HepG2 (cell line): ENCODE results near the gene PPM1G. TPM values are rescaled to one million over a fixed set of nuclear protein-coding genes. Genes with fewer than 3 reads are reported as not detected.

ENCODE experiments used
- AHR ChIP-seq: IDR thresholded peaks from 2 replicates; pipeline ENCODE4 v1.6.1; 2018; ENCODE audit warnings: missing genetic modification reagents, missing compliant biosample characterization
- ATF6 ChIP-seq: sonication (generic); formaldehyde crosslinking; conservative IDR thresholded peaks from 2 replicates; pipeline ENCODE4 v1.4.0; 2020; ENCODE audit warnings: missing genetic modification reagents
- DDIT3 ChIP-seq: sonication (generic); formaldehyde crosslinking; IDR thresholded peaks from 2 replicates; pipeline ENCODE4 v1.4.0; 2020; ENCODE audit warnings: mild to moderate bottlenecking, missing genetic modification reagents
- ELF4 ChIP-seq: sonication (generic); formaldehyde crosslinking; IDR thresholded peaks from 2 replicates; pipeline ENCODE4 v1.5.0; 2020; ENCODE audit warnings: missing genetic modification reagents, mild to moderate bottlenecking, moderate library complexity, borderline replicate concordance
- HDAC2 ChIP-seq: sonication (generic); formaldehyde crosslinking; IDR thresholded peaks from 2 replicates; pipeline ENCODE4 v1.4.0; 2020; ENCODE audit warnings: missing genetic modification reagents
- MAFF ChIP-seq: IDR thresholded peaks from 2 replicates; pipeline ENCODE4 v1.6.1; 2011; ENCODE audit warnings: low read depth, low read length, improper control_type of control experiment
- RCOR2 ChIP-seq: IDR thresholded peaks from 2 replicates; pipeline ENCODE4 v1.6.1; 2016; ENCODE audit warnings: missing biosample characterization, missing genetic modification reagents
- SMC3 ChIP-seq: IDR thresholded peaks from 2 replicates; pipeline ENCODE4 v1.6.1; 2011; ENCODE audit warnings: low read length, improper control_type of control experiment
- TCF12 ChIP-seq, 2 experiments: fragments of 450-650 bp in 1 of 2; sonication (generic) in 1 of 2; formaldehyde crosslinking in 1 of 2; IDR thresholded peaks; 2 replicates each; pipeline versions ENCODE4 v1.6.1 to v1.8.0; 2017 to 2022; ENCODE audit warnings: antibody characterized with exemption in 1 of 2, mild to moderate bottlenecking in 1 of 2, missing genetic modification reagents in 1 of 2, moderate library complexity in 1 of 2
- ZBTB43 ChIP-seq: sonication (generic); formaldehyde crosslinking; conservative IDR thresholded peaks from 2 replicates; pipeline ENCODE4 v1.4.0; 2020; ENCODE audit warnings: missing genetic modification reagents
- ZC3H4 ChIP-seq: sonication (generic); formaldehyde crosslinking; IDR thresholded peaks from 2 replicates; pipeline ENCODE4 v1.4.0; 2020; ENCODE audit warnings: missing genetic modification reagents, borderline replicate concordance
- ZFP62 ChIP-seq: sonication (generic); formaldehyde crosslinking; IDR thresholded peaks from 2 replicates; pipeline ENCODE4 v1.4.0; 2020; ENCODE audit warnings: missing genetic modification reagents
- ZFY ChIP-seq: sonication (generic); formaldehyde crosslinking; IDR thresholded peaks from 2 replicates; pipeline ENCODE4 v1.4.0; 2020; ENCODE audit warnings: missing genetic modification reagents
- ZNF12 ChIP-seq: sonication (generic); formaldehyde crosslinking; IDR thresholded peaks from 2 replicates; pipeline ENCODE4 v1.5.0; 2020; ENCODE audit warnings: missing genetic modification reagents
- ZNF501 ChIP-seq: sonication (generic); formaldehyde crosslinking; IDR thresholded peaks from 2 replicates; pipeline ENCODE4 v1.5.1; 2020; ENCODE audit warnings: mild to moderate bottlenecking, moderate library complexity, missing genetic modification reagents
- ZNF577 ChIP-seq: sonication (generic); formaldehyde crosslinking; IDR thresholded peaks from 2 replicates; pipeline ENCODE4 v1.4.0; 2020; ENCODE audit warnings: mild to moderate bottlenecking, low read depth, missing genetic modification reagents, borderline replicate concordance
- polyA plus RNA-seq, 8 experiments: library from polyadenylated mRNA; depleted of rRNA in 3 of 8; stranded (reverse) in 7 of 8; unstranded in 1 of 8; fragments of >200 nt; fragmentation: Illumina TruSeq in 4 of 8; extraction: Trizol in 4 of 8; gene quantifications; 2 replicates each; pipeline versions ENCODE4 v1.2.1 to v1.2.3, GENCODE V29; 2011 to 2016; ENCODE audit warnings: low read depth in 4 of 8, missing spikeins in 1 of 8, mixed read lengths in 1 of 8; ENCODE audit not compliant: insufficient read depth in 1 of 8
- total RNA-seq, 5 experiments: library from RNA; depleted of rRNA; stranded (reverse); fragments of >200 nt; fragmentation: Illumina TruSeq; extraction: Trizol; gene quantifications; 2 replicates each; pipeline ENCODE4 v1.2.3, GENCODE V29; 2016; ENCODE audit warnings: low read depth in 1 of 5
- TF ChIP-seq, protein P1 (sequence below): sonication (generic); formaldehyde crosslinking; conservative IDR thresholded peaks from 2 replicates; pipeline ENCODE4 v1.4.0; 2020; ENCODE audit warnings: mild to moderate bottlenecking, missing genetic modification reagents, moderate library complexity
- TF ChIP-seq, protein P2 (sequence below): sonication (generic); formaldehyde crosslinking; IDR thresholded peaks from 2 replicates; pipeline ENCODE4 v1.4.0; 2020; ENCODE audit warnings: missing genetic modification reagents, borderline replicate concordance

The PPM1G gene
- total and polyA plus RNA-seq, 2 of the 13 experiments (the other 11 are each of a cell fraction or from before 2014, with no cell fraction given), result 58.2 to 213 TPM

GRCh38 chr2:27407798-27408491 is 1.4 kb downstream of the PPM1G start (continued):
- TF ChIP-seq ATF6 (0 out of 2 replicates have a peak, but pooled peaks have one; percentile 21), ZNF501 (0 out of 2 replicates have a peak, but pooled peaks have one; percentile 33), ZFP62 (CRISPR knock-in tag) (no peak), ZC3H4 (no peak), ZFY (CRISPR knock-in tag) (no peak), AHR (no peak), MAFF (no peak), ZNF12 (CRISPR knock-in tag) (no peak), ZNF577 (CRISPR knock-in tag) (no peak), ZBTB43 (CRISPR knock-in tag) (no peak), ELF4 (CRISPR knock-in tag) (no peak), SMC3 (peak; percentile 96), RCOR2 (CRISPR knock-in tag) (no peak), DDIT3 (no peak), HDAC2 (CRISPR knock-in tag) (no peak), TCF12 (IDR thresholded peaks at IDR 0.05) (no peak), TCF12 (CRISPR knock-in tag; IDR thresholded peaks at IDR 0.05) (no peak)
- TF ChIP-seq, protein P1, sequence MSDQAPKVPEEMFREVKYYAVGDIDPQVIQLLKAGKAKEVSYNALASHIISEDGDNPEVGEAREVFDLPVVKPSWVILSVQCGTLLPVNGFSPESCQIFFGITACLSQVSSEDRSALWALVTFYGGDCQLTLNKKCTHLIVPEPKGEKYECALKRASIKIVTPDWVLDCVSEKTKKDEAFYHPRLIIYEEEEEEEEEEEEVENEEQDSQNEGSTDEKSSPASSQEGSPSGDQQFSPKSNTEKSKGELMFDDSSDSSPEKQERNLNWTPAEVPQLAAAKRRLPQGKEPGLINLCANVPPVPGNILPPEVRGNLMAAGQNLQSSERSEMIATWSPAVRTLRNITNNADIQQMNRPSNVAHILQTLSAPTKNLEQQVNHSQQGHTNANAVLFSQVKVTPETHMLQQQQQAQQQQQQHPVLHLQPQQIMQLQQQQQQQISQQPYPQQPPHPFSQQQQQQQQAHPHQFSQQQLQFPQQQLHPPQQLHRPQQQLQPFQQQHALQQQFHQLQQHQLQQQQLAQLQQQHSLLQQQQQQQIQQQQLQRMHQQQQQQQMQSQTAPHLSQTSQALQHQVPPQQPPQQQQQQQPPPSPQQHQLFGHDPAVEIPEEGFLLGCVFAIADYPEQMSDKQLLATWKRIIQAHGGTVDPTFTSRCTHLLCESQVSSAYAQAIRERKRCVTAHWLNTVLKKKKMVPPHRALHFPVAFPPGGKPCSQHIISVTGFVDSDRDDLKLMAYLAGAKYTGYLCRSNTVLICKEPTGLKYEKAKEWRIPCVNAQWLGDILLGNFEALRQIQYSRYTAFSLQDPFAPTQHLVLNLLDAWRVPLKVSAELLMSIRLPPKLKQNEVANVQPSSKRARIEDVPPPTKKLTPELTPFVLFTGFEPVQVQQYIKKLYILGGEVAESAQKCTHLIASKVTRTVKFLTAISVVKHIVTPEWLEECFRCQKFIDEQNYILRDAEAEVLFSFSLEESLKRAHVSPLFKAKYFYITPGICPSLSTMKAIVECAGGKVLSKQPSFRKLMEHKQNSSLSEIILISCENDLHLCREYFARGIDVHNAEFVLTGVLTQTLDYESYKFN (CRISPR knock-in tag), result no peak
- TF ChIP-seq, protein P2, sequence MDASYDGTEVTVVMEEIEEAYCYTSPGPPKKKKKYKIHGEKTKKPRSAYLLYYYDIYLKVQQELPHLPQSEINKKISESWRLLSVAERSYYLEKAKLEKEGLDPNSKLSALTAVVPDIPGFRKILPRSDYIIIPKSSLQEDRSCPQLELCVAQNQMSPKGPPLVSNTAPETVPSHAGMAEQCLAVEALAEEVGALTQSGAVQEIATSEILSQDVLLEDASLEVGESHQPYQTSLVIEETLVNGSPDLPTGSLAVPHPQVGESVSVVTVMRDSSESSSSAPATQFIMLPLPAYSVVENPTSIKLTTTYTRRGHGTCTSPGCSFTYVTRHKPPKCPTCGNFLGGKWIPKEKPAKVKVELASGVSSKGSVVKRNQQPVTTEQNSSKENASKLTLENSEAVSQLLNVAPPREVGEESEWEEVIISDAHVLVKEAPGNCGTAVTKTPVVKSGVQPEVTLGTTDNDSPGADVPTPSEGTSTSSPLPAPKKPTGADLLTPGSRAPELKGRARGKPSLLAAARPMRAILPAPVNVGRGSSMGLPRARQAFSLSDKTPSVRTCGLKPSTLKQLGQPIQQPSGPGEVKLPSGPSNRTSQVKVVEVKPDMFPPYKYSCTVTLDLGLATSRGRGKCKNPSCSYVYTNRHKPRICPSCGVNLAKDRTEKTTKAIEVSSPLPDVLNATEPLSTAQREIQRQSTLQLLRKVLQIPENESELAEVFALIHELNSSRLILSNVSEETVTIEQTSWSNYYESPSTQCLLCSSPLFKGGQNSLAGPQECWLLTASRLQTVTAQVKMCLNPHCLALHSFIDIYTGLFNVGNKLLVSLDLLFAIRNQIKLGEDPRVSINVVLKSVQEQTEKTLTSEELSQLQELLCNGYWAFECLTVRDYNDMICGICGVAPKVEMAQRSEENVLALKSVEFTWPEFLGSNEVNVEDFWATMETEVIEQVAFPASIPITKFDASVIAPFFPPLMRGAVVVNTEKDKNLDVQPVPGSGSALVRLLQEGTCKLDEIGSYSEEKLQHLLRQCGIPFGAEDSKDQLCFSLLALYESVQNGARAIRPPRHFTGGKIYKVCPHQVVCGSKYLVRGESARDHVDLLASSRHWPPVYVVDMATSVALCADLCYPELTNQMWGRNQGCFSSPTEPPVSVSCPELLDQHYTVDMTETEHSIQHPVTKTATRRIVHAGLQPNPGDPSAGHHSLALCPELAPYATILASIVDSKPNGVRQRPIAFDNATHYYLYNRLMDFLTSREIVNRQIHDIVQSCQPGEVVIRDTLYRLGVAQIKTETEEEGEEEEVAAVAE (CRISPR knock-in tag), result no peak
